ENCODE data around the gene MIF. TPM values are rescaled to one million over a fixed set of nuclear protein-coding genes. Genes with fewer than 3 reads are reported as not detected.
A peak's percentile ranks its signal among the peaks of the same experiment; 100 is the strongest.
"Not testable (repeated sequence)": the region's sequence is repeated elsewhere in the genome, so short reads cannot be mapped to it uniquely, and the experiment has no call there.

Gene MIF
- total and polyA plus RNA-seq, 2 donors = 70.1 to 528 TPM

DNA sequence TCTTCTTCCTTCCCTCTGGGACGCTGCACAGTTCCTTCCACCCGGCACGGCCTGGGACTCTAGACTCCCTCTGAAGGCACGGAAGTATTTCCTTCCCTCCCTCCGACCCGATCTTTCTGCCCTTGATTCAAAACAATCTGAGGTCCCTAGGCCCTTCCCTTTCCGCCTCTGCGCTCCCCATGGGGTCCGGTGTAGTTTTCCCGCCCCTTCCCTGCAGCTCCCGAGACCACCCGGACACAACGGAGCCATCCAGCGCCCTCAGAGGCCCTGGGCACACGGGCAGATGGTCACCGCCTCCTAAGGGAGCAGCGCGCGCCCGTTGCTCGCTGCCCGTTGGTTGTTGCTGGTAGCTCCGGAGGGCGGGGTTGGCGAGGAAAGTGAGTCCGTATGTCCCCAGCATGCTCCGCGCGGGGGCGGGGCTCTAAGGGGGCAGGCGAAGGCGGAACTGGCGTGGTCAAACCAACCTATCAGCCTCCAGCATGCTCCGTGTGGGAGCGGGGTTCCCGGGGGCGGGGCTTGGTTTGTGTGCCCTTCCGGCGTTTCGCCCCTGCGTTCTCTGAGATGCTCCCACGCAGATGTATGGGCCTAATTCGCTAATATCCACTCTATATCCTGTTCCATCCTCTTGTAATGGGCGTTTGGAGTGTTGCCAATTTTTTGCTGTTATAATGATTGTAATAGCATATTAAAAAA lies 19.6 kb downstream of the MIF start:
- H3K36me3 ChIP-seq (ENCODE audit: insufficient read depth) = no peaks in the 10 kb centered on the region
- peak; percentile 96 for DNase-seq (ENCODE audit: extremely low spot score)
- peak overlapping the region; percentile 43 for H3K4me3 ChIP-seq (ENCODE audit: low read depth, low read length)
- no peaks in the 10 kb centered on the region for H3K4me1 ChIP-seq (ENCODE audit: insufficient read depth)
- WGBS = under 1% methylated on average over 44 of the region's 44 CpGs
- H3K27ac ChIP-seq (ENCODE audit: low read depth) = peak overlapping the region; percentile 85

GRCh38 chr22:23915290-23915689 lies 21.1 kb downstream of the MIF start:
- Histone ChIP-seq H3K27ac (ENCODE audit: low read depth) (no peak overlapping the region), H3K4me3 (ENCODE audit: low read depth, low read length) (no peak overlapping the region), H3K4me1 (ENCODE audit: insufficient read depth) (no peaks in the 10 kb centered on the region), H3K36me3 (ENCODE audit: insufficient read depth) (no peaks in the 10 kb centered on the region)
- WGBS = 87% methylated on average over 3 of the region's 3 CpGs
- DNase-seq (ENCODE audit: extremely low spot score) = no peak

DNA sequence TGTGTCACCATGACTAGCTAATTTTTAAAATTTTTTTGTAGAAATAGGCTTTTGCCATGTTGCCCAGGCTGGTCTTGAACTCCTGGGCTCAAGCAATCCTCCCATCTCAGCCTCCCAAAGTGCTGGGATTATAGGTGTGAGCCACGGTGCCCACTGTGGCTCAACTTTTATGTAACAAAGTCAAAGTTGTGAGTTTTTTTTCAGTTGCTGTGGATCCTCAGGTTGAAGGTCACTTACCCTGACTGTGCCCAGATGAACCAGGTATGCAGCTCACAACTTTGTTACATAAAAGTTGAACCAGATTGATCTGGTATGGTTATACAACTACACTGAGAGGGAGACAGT lies 26.1 kb downstream of the MIF start:
- DNase-seq (ENCODE audit: extremely low spot score); H3K4me3 ChIP-seq (ENCODE audit: low read depth, low read length); H3K36me3 ChIP-seq (ENCODE audit: insufficient read depth); H3K4me1 ChIP-seq (ENCODE audit: insufficient read depth); H3K27ac ChIP-seq (ENCODE audit: low read depth): not testable (repeated sequence)
- WGBS = 89% methylated on average over 1 of the region's 1 CpG

DNA sequence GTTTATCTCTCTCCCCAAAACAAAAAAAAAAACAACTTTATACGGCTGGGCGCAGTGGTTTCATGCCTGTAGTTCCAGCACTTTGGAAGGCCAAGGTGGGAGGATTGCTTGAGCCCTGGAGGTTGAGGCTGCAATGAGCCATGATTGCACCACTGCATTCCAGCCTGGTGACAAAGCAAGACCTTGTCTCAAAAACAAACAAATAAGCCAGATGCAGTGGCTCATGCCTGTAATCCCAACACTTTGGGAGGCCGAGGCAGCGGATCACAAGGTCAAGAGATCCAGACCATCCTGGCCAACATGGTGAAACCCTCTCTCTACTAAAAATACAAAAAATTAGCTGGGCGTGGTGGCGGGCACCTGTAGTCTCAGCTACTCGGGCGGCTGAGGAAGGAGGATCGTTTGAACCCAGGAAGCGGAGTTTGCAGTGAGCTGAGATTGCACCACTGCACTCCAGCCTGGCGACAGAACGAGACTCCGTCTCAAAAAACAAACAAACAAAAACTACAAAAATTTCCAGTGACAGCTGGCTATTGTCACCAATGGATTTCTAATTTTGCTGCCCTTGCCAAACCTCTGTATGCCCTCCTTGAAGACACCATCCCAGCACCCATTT lies 27.5 kb downstream of the MIF start:
- 86% methylated on average over 13 of the region's 13 CpGs for WGBS
- not testable (repeated sequence) for H3K36me3 ChIP-seq (ENCODE audit: insufficient read depth); H3K4me1 ChIP-seq (ENCODE audit: insufficient read depth); DNase-seq (ENCODE audit: extremely low spot score); H3K4me3 ChIP-seq (ENCODE audit: low read depth, low read length); H3K27ac ChIP-seq (ENCODE audit: low read depth)

DNA sequence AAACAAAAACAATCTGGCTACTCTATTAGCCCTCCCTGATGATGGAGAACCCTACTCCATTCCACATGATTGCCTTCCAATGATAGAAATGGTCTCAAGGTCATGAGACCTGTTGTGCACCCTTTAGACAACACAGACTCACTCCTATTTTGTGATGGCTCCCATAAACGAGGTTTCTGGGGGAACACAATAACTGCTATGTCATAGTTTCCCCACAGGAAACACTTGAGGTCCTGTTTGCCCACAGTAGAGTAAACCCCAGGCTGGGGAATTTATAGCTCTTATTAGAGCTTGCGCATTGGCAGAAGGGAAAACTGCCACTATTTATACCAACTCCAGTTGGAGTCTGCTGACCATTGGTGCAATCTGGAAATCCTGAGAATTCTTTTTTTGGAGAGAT lies 28.7 kb downstream of the MIF start:
- Histone ChIP-seq H3K27ac (ENCODE audit: low read depth) (no peak overlapping the region), H3K4me1 (ENCODE audit: insufficient read depth) (no peaks in the 10 kb centered on the region), H3K4me3 (ENCODE audit: low read depth, low read length) (no peak overlapping the region), H3K36me3 (ENCODE audit: insufficient read depth) (no peaks in the 10 kb centered on the region)
- no peak for DNase-seq (ENCODE audit: extremely low spot score)
- WGBS = 64% methylated on average over 2 of the region's 2 CpGs

DNA sequence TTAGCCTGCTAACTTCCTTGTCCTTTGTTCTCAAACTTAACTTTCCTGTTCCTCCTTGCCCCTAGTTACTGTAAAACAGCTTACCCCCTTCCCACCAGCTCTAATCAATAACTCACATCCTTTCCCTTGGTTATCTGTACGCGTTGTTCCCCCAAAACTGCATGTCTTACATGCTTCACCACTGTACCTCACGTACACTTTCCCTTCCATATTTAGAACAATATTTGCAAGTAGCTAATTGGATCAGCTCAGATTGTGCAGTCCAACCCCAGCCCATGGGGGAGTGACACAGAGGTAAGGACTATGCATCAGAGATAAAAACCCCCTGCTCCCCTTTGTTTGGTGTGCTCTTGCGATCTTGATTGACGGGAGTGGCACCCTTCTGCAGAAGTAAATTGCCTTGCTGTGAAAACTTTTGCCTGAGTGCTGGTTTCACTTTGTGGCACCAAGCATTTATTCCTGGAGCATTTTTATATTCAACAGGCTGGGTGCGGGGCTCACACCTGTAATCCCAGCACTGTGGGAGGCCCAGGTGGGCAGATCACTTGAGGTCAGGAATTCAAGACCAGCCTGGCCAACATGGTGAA lies 30.9 kb downstream of the MIF start:
- H3K36me3 ChIP-seq (ENCODE audit: insufficient read depth) = no peaks in the 10 kb centered on the region
- WGBS = 89% methylated on average over 6 of the region's 6 CpGs

GRCh38 chr22:23926561-23926960 lies 32.4 kb downstream of the MIF start:
- DNase-seq (ENCODE audit: extremely low spot score) = no peak
- Histone ChIP-seq H3K4me3 (ENCODE audit: low read depth, low read length) (no peak overlapping the region), H3K27ac (ENCODE audit: low read depth) (no peak overlapping the region), H3K4me1 (ENCODE audit: insufficient read depth) (no peaks in the 10 kb centered on the region), H3K36me3 (ENCODE audit: insufficient read depth) (no peaks in the 10 kb centered on the region)
- WGBS = 63% methylated on average over 14 of the region's 14 CpGs

More for the DNA sequence above, 30.9 kb downstream of the MIF start:
- Histone ChIP-seq H3K4me3 (ENCODE audit: low read depth, low read length) (no peak overlapping the region), H3K4me1 (ENCODE audit: insufficient read depth) (no peaks in the 10 kb centered on the region), H3K27ac (ENCODE audit: low read depth) (no peak overlapping the region)
- DNase-seq (ENCODE audit: extremely low spot score) = no peak

- 70% methylated on average over 5 of the region's 5 CpGs for WGBS
- Histone ChIP-seq H3K4me1 (ENCODE audit: insufficient read depth) (no peaks in the 10 kb centered on the region), H3K27ac (ENCODE audit: low read depth) (no peak overlapping the region), H3K36me3 (ENCODE audit: insufficient read depth) (no peaks in the 10 kb centered on the region), H3K4me3 (ENCODE audit: low read depth, low read length) (no peak overlapping the region)
- no peak for DNase-seq (ENCODE audit: extremely low spot score)
Measured at GRCh38 chr22:23938328-23939016, 44.3 kb downstream of the MIF start.

GRCh38 chr22:23939017-23939357 lies 44.8 kb downstream of the MIF start:
- DNase-seq (ENCODE audit: extremely low spot score) = no peak
- Histone ChIP-seq H3K27ac (ENCODE audit: low read depth) (no peak overlapping the region), H3K36me3 (ENCODE audit: insufficient read depth) (no peaks in the 10 kb centered on the region), H3K4me3 (ENCODE audit: low read depth, low read length) (no peak overlapping the region), H3K4me1 (ENCODE audit: insufficient read depth) (no peaks in the 10 kb centered on the region)
- WGBS = 90% methylated on average over 3 of the region's 3 CpGs

- not testable (repeated sequence) for H3K36me3 ChIP-seq (ENCODE audit: insufficient read depth); H3K27ac ChIP-seq (ENCODE audit: low read depth); H3K4me3 ChIP-seq (ENCODE audit: low read depth, low read length); DNase-seq (ENCODE audit: extremely low spot score); H3K4me1 ChIP-seq (ENCODE audit: insufficient read depth)
- WGBS = 43% methylated on average over 3 of the region's 14 CpGs
Measured at GRCh38 chr22:23940166-23940565, 46.0 kb downstream of the MIF start.

Small RNA genes within 50 kb of the gene (small RNA-seq; reads per million reads assigned to genes)
- gene RN7SL268P = not detected

Other genes with a start within 250 kb of the MIF start
- gene RGL4, start 203.4 kb upstream of the MIF start, total RNA-seq = not detected
- gene RGL4, start 203.4 kb upstream of the MIF start, polyA plus RNA-seq = 0.32 TPM
- 9.9 TPM for gene ZNF70, start 143.3 kb upstream of the MIF start, total RNA-seq
- gene ZNF70, start 143.3 kb upstream of the MIF start, polyA plus RNA-seq = 1.6 TPM
- gene VPREB3, start 140.0 kb upstream of the MIF start, total RNA-seq = not detected
- not detected for gene VPREB3, start 140.0 kb upstream of the MIF start, polyA plus RNA-seq
- gene C22orf15, start 131.4 kb upstream of the MIF start, total RNA-seq = 0.63 TPM
- gene C22orf15, start 131.4 kb upstream of the MIF start, polyA plus RNA-seq = 0.82 TPM
- gene CHCHD10, start 126.4 kb upstream of the MIF start, total RNA-seq = 3.6 TPM
- gene CHCHD10, start 126.4 kb upstream of the MIF start, polyA plus RNA-seq = 69.8 TPM
- gene MMP11, start 121.5 kb upstream of the MIF start, total RNA-seq = 7.3 TPM
- 5.6 TPM for gene MMP11, start 121.5 kb upstream of the MIF start, polyA plus RNA-seq
- gene SMARCB1, start 107.4 kb upstream of the MIF start, total RNA-seq = 16.7 TPM
- gene SMARCB1, start 107.4 kb upstream of the MIF start, polyA plus RNA-seq = 47.9 TPM
- 0.74 TPM for gene DERL3, start 55.4 kb upstream of the MIF start, total RNA-seq
- 0.98 TPM for gene DERL3, start 55.4 kb upstream of the MIF start, polyA plus RNA-seq
- 13.0 TPM for gene SLC2A11, start 36.5 kb upstream of the MIF start, total RNA-seq
- 12.0 TPM for gene SLC2A11, start 36.5 kb upstream of the MIF start, polyA plus RNA-seq
- gene GSTT2B, start 66.8 kb downstream of the MIF start, total RNA-seq = 2.1 TPM
- 30.4 TPM for gene GSTT2B, start 66.8 kb downstream of the MIF start, polyA plus RNA-seq
- gene DDTL, start 72.5 kb downstream of the MIF start, total RNA-seq = 3.0 TPM
- 6.3 TPM for gene DDTL, start 72.5 kb downstream of the MIF start, polyA plus RNA-seq
- 71.1 TPM for gene DDT, start 80.1 kb downstream of the MIF start, total RNA-seq
- gene DDT, start 80.1 kb downstream of the MIF start, polyA plus RNA-seq = 232 TPM
- not detected for gene GSTT2, start 85.8 kb downstream of the MIF start, total RNA-seq
- 5.7 TPM for gene GSTT2, start 85.8 kb downstream of the MIF start, polyA plus RNA-seq
- gene GSTT4, start 111.1 kb downstream of the MIF start, total RNA-seq = not detected
- not detected for gene GSTT4, start 111.1 kb downstream of the MIF start, polyA plus RNA-seq
- gene CABIN1, start 116.9 kb downstream of the MIF start, total RNA-seq = 34.2 TPM
- gene CABIN1, start 116.9 kb downstream of the MIF start, polyA plus RNA-seq = 39.0 TPM

Data from urinary bladder (tissue), 4 donors.